HepG2 (cell line): Measurements from ENCODE around the gene MAPK11. TPM values are rescaled to one million over a fixed set of nuclear protein-coding genes. Genes with fewer than 3 reads are reported as not detected.
A peak's percentile ranks its signal among the peaks of the same experiment; 100 is the strongest.

Experiments used
- ATAC-seq: fragments of 200-7000 bp; cut with Tn5 transposase; 3 replicates; pipeline ENCODE4 v1.9.1; 2020; ENCODE audit warnings: mild to moderate bottlenecking, moderate library complexity
- BruUV-seq: library from RNA; stranded (reverse); fragments of 400-500 nt; replicated peaks from 2 replicates; lab custom pipeline; 2021; lab: Mats Ljungman, UMichigan
- CTCF ChIA-PET: fragments of 300-600 bp; formaldehyde crosslinking; extraction: SDS; loops from one replicate; lab custom pipeline; 2021; ENCODE audit warnings: low total read pairs, inconsistent platforms, low intra/inter-chr PET ratio; lab: Yijun Ruan, JAX
- POLR2A ChIA-PET: fragments of 350-600 bp; sonication (Branson Sonifier 250); formaldehyde crosslinking; loops from one replicate; lab custom pipeline; 2020; ENCODE audit warnings: antibody characterized with exemption, inconsistent platforms; lab: Yijun Ruan, JAX
- DNase-seq: peaks from one replicate; pipeline ENCODE4 v3.0.0-alpha.2; 2015; ENCODE audit warnings: low spot score
- FAIRE-seq: peaks from 3 replicates; lab custom pipeline; 2011; peaks lifted over from hg19 to GRCh38; lab: Jason Lieb, UNC
- H2AFZ ChIP-seq: one replicate; pipeline ENCODE4 v1.6.1; 2011; ENCODE audit warnings: low read length, inconsistent platforms
- H3K27ac ChIP-seq: fragments of 300-600 bp; 3 replicates; pipeline ENCODE4 v1.8.0; 2011; ENCODE audit warnings: mixed run types, mild to moderate bottlenecking, mixed read lengths, low read length, inconsistent platforms; ENCODE audit not compliant: insufficient read depth; ENCODE audit errors: extremely low read length
- H3K27me3 ChIP-seq, 2 experiments: fragments of 200-600 bp in 1 of 2; 2 replicates in 1 of 2; 3 replicates in 1 of 2; pipeline versions ENCODE4 v1.6.0 to v1.8.0; 2011; ENCODE audit warnings: low read length in 2 of 2, mild to moderate bottlenecking in 2 of 2, moderate library complexity in 2 of 2, inconsistent platforms in 1 of 2; ENCODE audit not compliant: insufficient read depth in 2 of 2, control insufficient read depth in 1 of 2
- H3K36me3 ChIP-seq, 2 experiments: fragments of 200-600 bp in 1 of 2; replicated peaks in 1 of 2; 2 replicates in 1 of 2; 3 replicates in 1 of 2; pipeline versions ENCODE4 v1.5.1 to v1.8.0; 2011; ENCODE audit warnings: low read length in 2 of 2, inconsistent platforms in 1 of 2; ENCODE audit not compliant: insufficient read depth in 2 of 2, control insufficient read depth in 1 of 2
- H3K4me1 ChIP-seq: 2 replicates; pipeline ENCODE4 v1.5.1; 2012; ENCODE audit warnings: low read length, inconsistent platforms; ENCODE audit not compliant: insufficient read depth
- H3K4me2 ChIP-seq: 2 replicates; pipeline ENCODE4 v1.6.0; 2011; ENCODE audit warnings: low read depth, low read length, inconsistent platforms
- H3K4me3 ChIP-seq, 3 experiments: fragments of 200-600 bp in 1 of 3; sonication (generic), shearing (Covaris generic) in 1 of 3; replicated peaks in 1 of 3; 2 replicates each; pipeline ENCODE4 v1.5.1; 2011 to 2016; ENCODE audit warnings: low read length in 3 of 3, inconsistent platforms in 2 of 3, low read depth in 2 of 3, mild to moderate bottlenecking in 2 of 3, control low read depth in 1 of 3, mixed read lengths in 1 of 3; ENCODE audit not compliant: insufficient read depth in 1 of 3
- H3K79me2 ChIP-seq: one replicate; pipeline ENCODE4 v1.6.1; 2011; ENCODE audit warnings: low read length, inconsistent platforms; ENCODE audit not compliant: insufficient read depth
- H3K9ac ChIP-seq: 2 replicates; pipeline ENCODE4 v1.6.0; 2011; ENCODE audit warnings: mild to moderate bottlenecking, low read depth, low read length, inconsistent platforms; ENCODE audit not compliant: insufficient read depth
- H3K9me3 ChIP-seq: 2 replicates; pipeline ENCODE4 v1.5.1; 2012; ENCODE audit warnings: mild to moderate bottlenecking, low read length
- H4K20me1 ChIP-seq: 2 replicates; pipeline ENCODE4 v1.6.0; 2011; ENCODE audit warnings: inconsistent platforms, mild to moderate bottlenecking, low read length, moderate library complexity; ENCODE audit not compliant: insufficient read depth
- CC2D1A ChIP-seq: sonication (generic); formaldehyde crosslinking; IDR thresholded peaks from 2 replicates; pipeline ENCODE4 v1.8.1; 2023; ENCODE audit warnings: mild to moderate bottlenecking, missing genetic modification reagents
- CCAR2 ChIP-seq: fragments of 200-400 bp; formaldehyde crosslinking; optimal IDR thresholded peaks from 2 replicates; pipeline ENCODE3; 2018; ENCODE audit warnings: low read depth, mild to moderate bottlenecking, low read length, moderate library complexity
- KLF16 ChIP-seq, 2 experiments: sonication (generic) in 1 of 2; formaldehyde crosslinking in 1 of 2; IDR thresholded peaks; 2 replicates each; pipeline versions ENCODE4 v1.6.1 to v1.8.0; 2016 to 2023; ENCODE audit warnings: missing genetic modification reagents in 2 of 2, missing compliant biosample characterization in 1 of 2
- LCORL ChIP-seq, 2 experiments: fragments of 450-650 bp in 1 of 2; sonication (generic) in 1 of 2; formaldehyde crosslinking in 1 of 2; IDR thresholded peaks; 2 replicates each; pipeline versions ENCODE4 v1.5.0 to v1.6.1; 2017 to 2020; ENCODE audit warnings: antibody characterized with exemption in 1 of 2, missing genetic modification reagents in 1 of 2
- RORA ChIP-seq: sonication (generic); formaldehyde crosslinking; IDR thresholded peaks from 2 replicates; pipeline ENCODE4 v1.5.0; 2020; ENCODE audit warnings: mild to moderate bottlenecking, missing genetic modification reagents, moderate library complexity
- ZNF761 ChIP-seq: sonication (generic); formaldehyde crosslinking; conservative IDR thresholded peaks from 2 replicates; pipeline ENCODE4 v1.4.0; 2020; ENCODE audit warnings: mild to moderate bottlenecking, missing genetic modification reagents
- WGBS: methylation state at CpG from one replicate; pipeline ENCODE4 v1.1.6; 2017; ENCODE audit warnings: low lambda C conversion rate; 5-methylcytosine and 5-hydroxymethylcytosine counted together
- in situ Hi-C: cut with HindIII; loops from 2 replicates; pipeline ENCODE4 v1.10.0; 2017; ENCODE audit warnings: low pct_unique_long_range_greater_than_20kb; ENCODE audit not compliant: extremely low pct_ligation_motif_present
- intact Hi-C: fragments of 100-400 bp; cut with micrococcal nuclease; formaldehyde crosslinking; loops from one replicate; pipeline ENCODE4 v1.10.0; 2022; ENCODE audit not compliant: unreplicated experiment
- polyA plus RNA-seq, 8 experiments: library from polyadenylated mRNA; depleted of rRNA in 3 of 8; stranded (reverse) in 7 of 8; unstranded in 1 of 8; fragments of >200 nt; fragmentation: Illumina TruSeq in 4 of 8; extraction: Trizol in 4 of 8; gene quantifications; 2 replicates each; pipeline versions ENCODE4 v1.2.1 to v1.2.3, GENCODE V29; 2011 to 2016; ENCODE audit warnings: low read depth in 4 of 8, missing spikeins in 1 of 8, mixed read lengths in 1 of 8; ENCODE audit not compliant: insufficient read depth in 1 of 8
- total RNA-seq, 5 experiments: library from RNA; depleted of rRNA; stranded (reverse); fragments of >200 nt; fragmentation: Illumina TruSeq; extraction: Trizol; gene quantifications; 2 replicates each; pipeline ENCODE4 v1.2.3, GENCODE V29; 2016; ENCODE audit warnings: low read depth in 1 of 5
- TF ChIP-seq, protein P1 (sequence below): sonication (generic); formaldehyde crosslinking; IDR thresholded peaks from 2 replicates; pipeline ENCODE4 v1.5.0; 2020; ENCODE audit warnings: mild to moderate bottlenecking, missing genetic modification reagents, moderate library complexity
- TF ChIP-seq, protein P2 (sequence below): sonication (generic); formaldehyde crosslinking; IDR thresholded peaks from 2 replicates; pipeline ENCODE4 v1.5.1; 2020; ENCODE audit warnings: mild to moderate bottlenecking, missing genetic modification reagents, moderate library complexity
- TF ChIP-seq, protein P3 (sequence below): sonication (generic); formaldehyde crosslinking; IDR thresholded peaks from 2 replicates; pipeline ENCODE4 v1.5.0; 2020; ENCODE audit warnings: mild to moderate bottlenecking, missing genetic modification reagents, borderline replicate concordance
- TF ChIP-seq, protein P4 (sequence below): sonication (generic); formaldehyde crosslinking; IDR thresholded peaks from 2 replicates; pipeline ENCODE4 v1.4.0; 2020; ENCODE audit warnings: missing genetic modification reagents

MAPK11 gene
- total and polyA plus RNA-seq, 2 of the 13 experiments (the other 11 are each of a cell fraction or from before 2014, with no cell fraction given): 0.15 to 0.17 TPM

DNA sequence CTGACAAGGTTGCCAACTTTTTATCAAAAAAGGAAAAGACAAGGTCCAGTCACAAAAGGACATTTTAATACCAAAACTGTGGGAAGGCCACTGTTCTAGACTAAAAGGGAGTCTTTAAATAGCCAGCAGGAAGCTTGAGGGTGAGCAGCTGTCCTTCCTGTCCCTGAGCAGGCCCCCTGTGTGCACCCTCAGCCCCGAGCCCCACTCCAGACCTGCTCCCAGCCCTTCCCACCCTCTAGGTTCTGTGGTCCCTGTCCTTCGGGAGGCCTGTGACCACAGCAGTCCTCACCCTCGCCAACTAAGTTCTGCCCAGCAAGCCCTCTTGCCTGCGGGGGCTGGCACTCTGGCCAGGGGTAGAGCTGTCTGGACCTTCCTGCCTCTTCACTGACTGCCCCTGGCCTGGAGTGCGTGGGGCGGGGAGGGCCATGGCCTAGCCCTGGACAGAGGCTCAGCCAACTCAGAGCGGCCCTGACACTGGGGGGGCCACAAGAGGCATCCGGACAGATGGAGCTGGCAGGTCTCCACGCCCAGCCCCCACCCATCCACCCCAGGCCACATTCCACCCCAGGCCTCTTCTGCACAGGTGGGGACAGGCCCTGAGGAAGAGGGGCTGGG lies 38.9 kb upstream of the MAPK11 start (continued):
- TF ChIP-seq LCORL (IDR thresholded peaks at IDR 0.05): no peak
- peak; percentile 46; the same call in 1 of the 2 replicates for TF ChIP-seq LCORL (CRISPR knock-in tag; IDR thresholded peaks at IDR 0.05)
- no peak for TF ChIP-seq ZNF761 (CRISPR knock-in tag)

DNA sequence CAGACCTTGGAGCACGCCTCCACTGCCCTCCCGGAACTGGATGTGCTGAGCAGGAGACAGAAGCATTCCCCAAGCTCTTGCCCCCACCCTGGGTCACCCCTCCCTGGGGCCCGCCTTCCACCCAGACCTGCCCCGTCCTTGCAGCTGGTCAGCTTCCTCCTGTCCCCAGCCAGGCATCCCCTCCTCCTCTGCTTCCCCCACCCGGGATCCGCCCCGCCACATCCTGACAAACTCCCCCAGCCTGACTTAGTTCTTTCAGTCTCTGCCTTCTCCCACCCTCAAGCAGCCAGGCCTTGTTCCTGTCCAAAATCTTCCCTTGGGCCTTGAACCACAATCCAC lies 38.4 kb upstream of the MAPK11 start:
- H4K20me1 ChIP-seq: no peaks in the 10 kb centered on the region
- 3% methylated on average over 5 of the region's 7 CpGs for WGBS
- H3K27ac ChIP-seq: peak overlapping the region; percentile 58
- H3K4me3 ChIP-seq: peak overlapping the region in 1 of 3 experiments; percentile 67; a peak in 1 of 6 replicates
- DNase-seq (peak; percentile 59), ATAC-seq (peak; percentile 32), FAIRE-seq (peak; percentile 30)
- H3K9me3 ChIP-seq: no peaks in the 10 kb centered on the region
- H3K4me2 ChIP-seq: peak overlapping the region; percentile 81
- H3K9ac ChIP-seq: peak overlapping the region; percentile 26; the same call in 1 of the 2 replicates
- intact Hi-C loops (loop anchor here (1.0 to 2.0 kb wide), 3 partner anchors 11 to 16 kb away; no protein-coding TSS in a partner anchor), in situ Hi-C loops (no loop called here)
- CTCF ChIA-PET: no interaction called here
- peaks cover 74% of the 10 kb centered on the region for H3K4me1 ChIP-seq
- BruUV-seq: no TSS peak
- H2AFZ ChIP-seq: no peak overlapping the region
- peaks cover 0 to 2% of the 10 kb centered on the region in 2 experiments; a peak in 1 of 5 replicates for H3K36me3 ChIP-seq
- POLR2A ChIA-PET: interaction anchor here (1.1 to 3.8 kb wide), 4 partner anchors 12 to 57 kb away, joined by 3 to 27 read pairs (median 5); partner anchors contain the start of gene HDAC10
- H3K79me2 ChIP-seq: peaks cover 32% of the 10 kb centered on the region
- H3K27me3 ChIP-seq: no peaks in the 10 kb centered on the region
- TF ChIP-seq CCAR2: no peak
- TF ChIP-seq, protein P1, sequence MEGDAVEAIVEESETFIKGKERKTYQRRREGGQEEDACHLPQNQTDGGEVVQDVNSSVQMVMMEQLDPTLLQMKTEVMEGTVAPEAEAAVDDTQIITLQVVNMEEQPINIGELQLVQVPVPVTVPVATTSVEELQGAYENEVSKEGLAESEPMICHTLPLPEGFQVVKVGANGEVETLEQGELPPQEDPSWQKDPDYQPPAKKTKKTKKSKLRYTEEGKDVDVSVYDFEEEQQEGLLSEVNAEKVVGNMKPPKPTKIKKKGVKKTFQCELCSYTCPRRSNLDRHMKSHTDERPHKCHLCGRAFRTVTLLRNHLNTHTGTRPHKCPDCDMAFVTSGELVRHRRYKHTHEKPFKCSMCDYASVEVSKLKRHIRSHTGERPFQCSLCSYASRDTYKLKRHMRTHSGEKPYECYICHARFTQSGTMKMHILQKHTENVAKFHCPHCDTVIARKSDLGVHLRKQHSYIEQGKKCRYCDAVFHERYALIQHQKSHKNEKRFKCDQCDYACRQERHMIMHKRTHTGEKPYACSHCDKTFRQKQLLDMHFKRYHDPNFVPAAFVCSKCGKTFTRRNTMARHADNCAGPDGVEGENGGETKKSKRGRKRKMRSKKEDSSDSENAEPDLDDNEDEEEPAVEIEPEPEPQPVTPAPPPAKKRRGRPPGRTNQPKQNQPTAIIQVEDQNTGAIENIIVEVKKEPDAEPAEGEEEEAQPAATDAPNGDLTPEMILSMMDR: 0 out of 2 replicates have a peak, but pooled peaks have one; percentile 4
- TF ChIP-seq KLF16 (CRISPR knock-in tag; IDR thresholded peaks at IDR 0.05): no peak
- TF ChIP-seq, protein P2, sequence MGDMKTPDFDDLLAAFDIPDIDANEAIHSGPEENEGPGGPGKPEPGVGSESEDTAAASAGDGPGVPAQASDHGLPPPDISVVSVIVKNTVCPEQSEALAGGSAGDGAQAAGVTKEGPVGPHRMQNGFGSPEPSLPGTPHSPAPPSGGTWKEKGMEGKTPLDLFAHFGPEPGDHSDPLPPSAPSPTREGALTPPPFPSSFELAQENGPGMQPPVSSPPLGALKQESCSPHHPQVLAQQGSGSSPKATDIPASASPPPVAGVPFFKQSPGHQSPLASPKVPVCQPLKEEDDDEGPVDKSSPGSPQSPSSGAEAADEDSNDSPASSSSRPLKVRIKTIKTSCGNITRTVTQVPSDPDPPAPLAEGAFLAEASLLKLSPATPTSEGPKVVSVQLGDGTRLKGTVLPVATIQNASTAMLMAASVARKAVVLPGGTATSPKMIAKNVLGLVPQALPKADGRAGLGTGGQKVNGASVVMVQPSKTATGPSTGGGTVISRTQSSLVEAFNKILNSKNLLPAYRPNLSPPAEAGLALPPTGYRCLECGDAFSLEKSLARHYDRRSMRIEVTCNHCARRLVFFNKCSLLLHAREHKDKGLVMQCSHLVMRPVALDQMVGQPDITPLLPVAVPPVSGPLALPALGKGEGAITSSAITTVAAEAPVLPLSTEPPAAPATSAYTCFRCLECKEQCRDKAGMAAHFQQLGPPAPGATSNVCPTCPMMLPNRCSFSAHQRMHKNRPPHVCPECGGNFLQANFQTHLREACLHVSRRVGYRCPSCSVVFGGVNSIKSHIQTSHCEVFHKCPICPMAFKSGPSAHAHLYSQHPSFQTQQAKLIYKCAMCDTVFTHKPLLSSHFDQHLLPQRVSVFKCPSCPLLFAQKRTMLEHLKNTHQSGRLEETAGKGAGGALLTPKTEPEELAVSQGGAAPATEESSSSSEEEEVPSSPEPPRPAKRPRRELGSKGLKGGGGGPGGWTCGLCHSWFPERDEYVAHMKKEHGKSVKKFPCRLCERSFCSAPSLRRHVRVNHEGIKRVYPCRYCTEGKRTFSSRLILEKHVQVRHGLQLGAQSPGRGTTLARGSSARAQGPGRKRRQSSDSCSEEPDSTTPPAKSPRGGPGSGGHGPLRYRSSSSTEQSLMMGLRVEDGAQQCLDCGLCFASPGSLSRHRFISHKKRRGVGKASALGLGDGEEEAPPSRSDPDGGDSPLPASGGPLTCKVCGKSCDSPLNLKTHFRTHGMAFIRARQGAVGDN: peak; percentile 45
- TF ChIP-seq, protein P3, sequence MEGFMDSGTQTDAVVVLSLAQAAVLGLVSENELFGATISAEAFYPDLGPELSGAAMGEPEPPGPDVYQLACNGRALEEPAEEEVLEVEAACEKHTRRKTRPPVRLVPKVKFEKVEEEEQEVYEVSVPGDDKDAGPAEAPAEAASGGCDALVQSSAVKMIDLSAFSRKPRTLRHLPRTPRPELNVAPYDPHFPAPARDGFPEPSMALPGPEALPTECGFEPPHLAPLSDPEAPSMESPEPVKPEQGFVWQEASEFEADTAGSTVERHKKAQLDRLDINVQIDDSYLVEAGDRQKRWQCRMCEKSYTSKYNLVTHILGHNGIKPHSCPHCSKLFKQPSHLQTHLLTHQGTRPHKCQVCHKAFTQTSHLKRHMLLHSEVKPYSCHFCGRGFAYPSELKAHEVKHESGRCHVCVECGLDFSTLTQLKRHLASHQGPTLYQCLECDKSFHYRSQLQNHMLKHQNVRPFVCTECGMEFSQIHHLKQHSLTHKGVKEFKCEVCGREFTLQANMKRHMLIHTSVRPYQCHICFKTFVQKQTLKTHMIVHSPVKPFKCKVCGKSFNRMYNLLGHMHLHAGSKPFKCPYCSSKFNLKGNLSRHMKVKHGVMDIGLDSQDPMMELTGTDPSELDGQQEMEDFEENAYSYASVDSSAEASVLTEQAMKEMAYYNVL: 0 out of 2 replicates have a peak, but pooled peaks have one; percentile 40
- TF ChIP-seq, protein P4, sequence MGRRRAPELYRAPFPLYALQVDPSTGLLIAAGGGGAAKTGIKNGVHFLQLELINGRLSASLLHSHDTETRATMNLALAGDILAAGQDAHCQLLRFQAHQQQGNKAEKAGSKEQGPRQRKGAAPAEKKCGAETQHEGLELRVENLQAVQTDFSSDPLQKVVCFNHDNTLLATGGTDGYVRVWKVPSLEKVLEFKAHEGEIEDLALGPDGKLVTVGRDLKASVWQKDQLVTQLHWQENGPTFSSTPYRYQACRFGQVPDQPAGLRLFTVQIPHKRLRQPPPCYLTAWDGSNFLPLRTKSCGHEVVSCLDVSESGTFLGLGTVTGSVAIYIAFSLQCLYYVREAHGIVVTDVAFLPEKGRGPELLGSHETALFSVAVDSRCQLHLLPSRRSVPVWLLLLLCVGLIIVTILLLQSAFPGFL: no peak
- TF ChIP-seq CC2D1A (CRISPR knock-in tag): no peak
- TF ChIP-seq RORA (CRISPR knock-in tag): no peak
